GM19238 (cell line): ENCODE measurements around the gene FOXO3B.
"Not testable (repeated sequence)": the region's sequence is repeated elsewhere in the genome, so short reads cannot be mapped to it uniquely, and the experiment has no call there.

Experiments used
- DNase-seq: peaks from one replicate; pipeline ENCODE4 v3.0.0; 2011; ENCODE audit warnings: low spot score; ENCODE audit not compliant: insufficient read length

FOXO3B gene

DNA sequence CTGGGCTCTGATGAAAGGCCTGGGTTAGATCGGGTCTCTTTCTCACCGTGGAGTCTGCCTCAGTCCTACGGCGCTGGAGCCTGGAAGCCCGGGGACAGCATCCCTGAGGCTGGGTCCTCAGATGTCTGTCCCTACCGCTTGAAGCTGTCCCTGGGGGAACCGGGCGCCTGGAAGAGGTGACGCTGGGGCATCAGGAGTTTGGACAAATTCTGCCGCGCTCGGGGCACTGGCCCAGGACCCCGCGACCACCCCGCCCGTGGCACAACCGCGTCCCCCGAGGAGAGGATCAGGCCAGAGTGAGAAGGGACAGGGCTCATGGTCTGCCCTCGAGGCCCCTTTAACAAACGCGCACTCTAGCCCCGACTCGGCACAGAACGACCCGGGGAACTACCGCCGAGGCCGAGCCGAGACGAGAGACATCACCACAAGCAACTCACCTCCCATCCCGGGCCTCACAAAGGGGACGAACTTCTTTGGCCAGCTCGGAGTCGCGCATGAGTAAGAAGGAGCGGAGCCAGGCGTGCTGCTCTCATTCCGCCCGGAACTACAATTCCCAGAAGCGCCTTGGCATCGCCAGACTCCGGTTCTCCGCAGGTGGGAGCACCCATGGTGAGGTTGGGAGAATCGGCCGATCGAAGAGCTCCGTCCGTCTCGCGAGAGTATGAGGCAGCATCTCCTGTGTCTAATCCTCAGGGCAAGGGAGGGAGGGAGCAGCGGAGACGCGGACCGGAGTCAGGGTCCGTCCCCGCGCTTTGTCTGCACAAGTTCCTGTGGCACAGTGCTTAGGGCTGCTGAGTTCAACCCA, at the start of gene FOXO3B:
Gene FOXO3B (minus strand): TSS at position 548 of the 805 bp plus-strand sequence. CDS start 663 bp downstream, outside the sequence.
- DNase-seq, result peak; percentile 39

DNA sequence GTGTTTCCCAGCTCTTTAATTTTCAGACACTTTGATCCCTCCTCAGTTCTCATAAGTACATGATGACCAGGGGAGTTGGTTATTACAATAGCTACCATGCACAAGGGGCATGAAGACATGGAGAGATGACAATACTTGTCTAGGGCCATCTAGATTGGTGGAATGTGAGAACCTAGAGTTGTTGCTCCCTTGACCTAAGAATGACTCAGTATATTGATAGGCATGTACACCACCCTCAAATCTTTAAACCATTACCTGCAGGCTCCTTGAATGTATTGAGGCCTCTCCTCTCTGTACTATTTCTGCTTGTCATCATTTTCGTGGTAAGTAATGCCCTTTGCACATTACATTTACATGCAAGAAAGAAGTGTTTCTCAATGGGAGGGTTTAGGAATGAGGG, 41.4 kb upstream of the FOXO3B start:
- not testable (repeated sequence) for DNase-seq

DNA sequence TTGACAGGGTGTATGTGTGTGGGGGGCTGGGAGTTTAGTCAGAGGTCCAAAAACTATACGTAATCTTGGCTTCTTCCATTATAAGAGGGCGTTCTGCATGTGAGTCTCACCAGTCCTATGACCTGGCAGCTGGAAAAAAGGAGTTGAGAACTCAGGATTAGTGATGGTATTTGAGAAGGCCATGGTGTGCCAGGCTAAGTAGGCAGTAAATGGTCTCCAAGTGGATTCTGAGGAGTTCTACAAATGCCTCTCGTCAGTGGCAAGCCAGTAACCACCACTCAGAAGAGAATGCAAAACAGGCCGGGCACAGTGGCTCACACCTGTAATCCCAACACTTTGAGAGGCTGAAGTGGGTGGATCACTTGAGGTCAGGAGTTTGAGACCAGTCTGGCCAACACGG, 40.5 kb upstream of the FOXO3B start:
- not testable (repeated sequence) for DNase-seq

DNA sequence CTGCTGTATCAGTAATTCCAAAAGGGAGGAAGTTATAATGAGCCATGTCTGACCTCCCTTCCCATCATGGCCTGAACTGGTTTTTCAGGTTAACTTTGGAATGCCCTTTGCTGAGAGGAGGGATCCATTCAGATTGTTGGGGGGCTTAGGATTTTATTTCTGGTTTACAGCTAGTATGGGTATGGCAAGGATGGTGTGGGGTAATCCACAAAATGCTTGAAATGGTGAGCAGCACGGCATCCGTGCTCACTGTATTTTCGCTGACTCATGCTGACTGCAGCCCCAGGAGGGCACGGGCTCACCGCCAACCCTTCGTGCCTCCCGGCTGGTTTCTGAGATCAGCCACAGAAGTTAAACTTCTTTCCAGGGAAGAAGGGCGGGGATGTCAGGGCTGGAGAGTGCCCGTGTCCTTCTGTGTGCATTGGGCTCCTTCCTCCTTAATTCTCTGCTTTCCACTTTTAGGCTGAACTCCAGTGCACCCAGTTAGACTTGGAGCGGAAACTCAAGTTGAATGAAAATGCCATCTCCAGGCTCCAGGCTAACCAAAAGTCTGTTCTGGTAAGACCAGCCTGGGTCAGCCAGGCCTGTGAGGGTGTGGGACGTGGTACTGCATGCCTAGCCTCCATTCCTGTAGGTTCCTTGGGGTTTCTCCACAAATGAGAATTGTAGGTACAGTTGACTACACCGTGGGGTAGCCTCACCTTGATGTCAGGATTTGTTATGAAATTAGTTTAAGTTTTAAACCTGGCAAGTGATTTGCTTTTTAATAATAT, 39.8 kb upstream of the FOXO3B start:
- DNase-seq, result not testable (repeated sequence)

DNA sequence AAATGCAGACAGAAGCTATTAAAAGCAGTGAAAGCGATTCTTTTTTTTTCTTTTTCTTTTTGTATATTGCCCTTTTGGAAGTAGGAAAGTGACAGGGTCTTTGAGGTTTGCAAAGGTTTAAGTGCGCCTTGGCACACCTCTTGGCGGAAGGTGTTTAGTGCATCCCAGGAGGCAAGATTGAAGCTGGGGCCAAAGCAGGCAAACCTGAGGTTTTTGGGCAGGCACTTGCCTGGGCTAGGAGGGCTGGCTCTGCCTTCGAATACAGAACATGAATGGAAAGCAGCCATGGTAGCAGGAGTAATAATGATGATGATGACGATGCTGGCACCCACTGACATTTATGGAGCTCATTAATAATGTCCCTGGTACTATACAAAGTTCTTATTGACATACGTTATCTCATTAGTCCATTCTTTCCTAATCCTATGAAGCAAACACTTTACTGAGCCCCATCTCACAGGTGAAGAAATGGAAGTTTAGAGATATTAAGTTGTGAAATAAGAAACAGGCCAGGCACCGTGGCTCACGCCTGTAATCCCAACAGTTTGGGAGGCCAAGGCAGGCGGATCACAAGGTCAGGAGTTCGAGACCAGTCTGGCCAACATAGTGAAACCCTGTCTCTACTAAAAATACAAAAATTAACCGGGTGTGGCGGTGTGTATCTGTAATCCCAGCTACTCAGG, 37.5 kb upstream of the FOXO3B start:
- not testable (repeated sequence) for DNase-seq

DNA sequence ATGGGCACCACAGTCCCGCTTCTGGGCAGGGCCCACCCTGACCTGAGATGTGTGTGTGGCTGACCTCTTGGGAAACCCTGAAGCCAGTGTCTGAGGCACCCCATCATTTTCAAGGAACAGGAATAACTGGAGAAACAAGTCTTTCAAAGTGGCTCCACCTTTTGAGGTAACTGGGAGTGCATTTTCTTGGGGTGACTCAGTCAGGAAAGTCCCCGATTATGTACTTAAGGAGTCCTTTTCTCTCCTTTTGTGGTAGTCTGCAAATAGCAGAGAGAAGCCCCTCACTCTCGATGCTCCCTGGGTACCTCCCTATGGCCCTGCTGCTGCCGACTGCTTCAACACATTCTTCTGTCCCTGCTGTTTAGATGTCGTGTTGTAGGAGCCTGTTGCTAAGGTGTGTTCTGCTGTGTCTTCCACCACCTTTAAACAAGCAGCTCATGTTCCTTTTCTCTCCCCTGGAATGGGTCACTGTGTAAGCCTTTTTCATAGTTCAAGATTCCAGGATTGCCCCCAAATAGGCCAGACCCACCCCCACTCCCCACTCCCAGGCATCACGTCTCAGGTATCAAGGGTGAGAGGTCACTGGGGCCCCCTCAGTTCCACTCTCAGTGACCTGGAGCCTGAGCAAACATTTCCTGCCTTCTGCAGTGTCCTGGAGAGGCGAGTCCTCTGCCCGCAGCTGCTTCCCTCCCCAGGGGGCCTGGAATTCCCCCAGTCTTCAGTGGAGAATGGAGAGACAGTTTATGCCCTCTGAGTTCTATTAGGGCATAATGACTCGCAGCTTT, 36.7 kb upstream of the FOXO3B start:
- not testable (repeated sequence) for DNase-seq

DNA sequence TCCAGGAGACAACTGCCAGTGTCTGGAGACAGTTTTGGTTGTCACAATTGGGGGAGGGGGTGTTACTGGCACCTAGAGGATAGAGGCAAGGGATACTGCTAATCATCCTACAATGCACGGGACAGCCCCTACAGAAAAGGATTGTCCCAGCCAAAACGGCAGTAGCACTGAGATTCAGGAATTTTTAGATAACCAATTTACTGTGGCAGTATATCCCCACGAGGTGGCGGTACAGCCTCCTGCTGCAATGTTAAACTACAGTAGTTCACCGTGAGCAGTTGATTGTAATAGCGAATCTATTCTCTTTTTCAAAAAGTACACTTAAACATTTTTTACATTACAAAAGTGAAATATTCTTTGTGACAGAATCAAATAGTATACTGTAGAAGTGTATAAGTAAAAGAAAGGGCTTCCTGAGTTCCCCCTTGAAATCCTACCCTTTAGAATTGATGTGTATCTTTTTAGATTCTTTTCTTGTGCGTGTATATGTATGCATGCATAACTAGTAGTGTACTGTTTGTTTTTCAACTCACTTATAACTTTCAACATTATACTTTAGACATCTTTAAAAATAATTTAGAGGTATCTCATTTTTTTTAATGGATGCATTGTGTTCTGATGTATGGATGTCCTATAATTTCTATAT, 30.4 kb upstream of the FOXO3B start:
- DNase-seq, result not testable (repeated sequence)

DNA sequence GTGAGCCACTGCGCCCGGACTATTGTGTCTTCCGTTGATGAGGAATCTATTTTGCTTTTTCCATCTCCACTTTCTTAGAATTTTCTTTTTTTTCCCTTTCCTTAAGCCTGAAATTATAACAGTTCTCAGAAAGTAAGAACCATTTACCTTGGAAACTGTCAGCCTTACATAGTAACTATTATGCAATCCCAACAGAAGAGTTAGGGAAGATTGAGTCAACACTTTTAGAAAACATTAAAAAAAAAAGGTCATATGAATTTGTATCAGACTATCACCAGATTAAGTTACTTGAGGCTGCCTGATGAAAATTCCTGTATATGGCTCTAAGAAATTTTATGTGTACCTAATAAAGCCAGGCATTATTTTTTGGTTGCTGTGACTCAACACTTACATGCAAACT, 26.1 kb upstream of the FOXO3B start:
- not testable (repeated sequence) for DNase-seq

DNA sequence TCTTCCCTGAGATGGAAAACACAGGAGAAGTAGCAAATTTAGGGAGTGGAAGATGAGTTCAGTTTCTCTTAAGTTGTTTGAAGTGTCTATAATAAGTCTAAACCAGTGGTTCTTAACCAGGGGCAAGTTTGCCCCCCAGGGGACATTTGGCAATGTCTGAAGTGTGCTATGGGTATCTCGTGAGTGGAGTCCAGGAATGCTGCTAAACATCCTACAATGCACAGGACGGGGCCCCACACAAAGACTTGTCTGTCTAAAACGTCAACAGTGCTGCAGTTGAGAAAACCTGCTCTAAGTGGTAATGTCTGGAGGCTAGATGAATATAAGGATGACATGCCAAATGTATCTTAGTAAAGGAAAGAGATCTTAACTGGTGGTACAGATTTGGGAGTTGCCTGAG, 23.8 kb upstream of the FOXO3B start:
- not testable (repeated sequence) for DNase-seq

DNA sequence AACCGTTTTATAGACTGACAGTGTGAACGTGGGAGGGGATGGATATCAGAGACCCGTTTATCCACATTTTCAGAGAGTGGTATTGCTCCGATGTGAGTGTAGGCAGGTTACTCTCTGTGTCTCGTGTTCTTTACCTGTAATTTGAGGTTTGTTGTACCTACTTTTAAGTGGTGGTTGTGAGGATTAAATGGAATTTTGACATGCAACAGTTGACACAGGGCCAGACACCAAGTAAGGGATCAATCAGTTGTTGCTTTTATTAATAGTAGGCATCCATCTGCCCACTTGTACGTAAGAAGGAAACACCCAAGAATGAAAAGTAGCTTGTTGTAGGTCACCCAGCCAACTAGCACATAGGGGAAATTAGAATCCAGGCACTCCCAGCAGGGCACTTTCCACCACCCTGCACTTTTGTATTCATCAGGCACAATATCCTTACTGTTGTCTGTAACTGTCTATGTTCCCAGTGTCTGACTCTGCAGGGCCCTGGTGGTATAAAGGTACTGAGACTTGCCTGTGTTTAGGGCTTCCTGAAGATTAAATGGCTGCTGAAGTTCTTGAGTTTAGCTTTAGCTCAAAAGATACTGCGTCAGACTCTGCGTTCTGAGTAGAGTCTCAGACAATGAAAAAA, 16.5 kb upstream of the FOXO3B start:
- not testable (repeated sequence) for DNase-seq

DNA sequence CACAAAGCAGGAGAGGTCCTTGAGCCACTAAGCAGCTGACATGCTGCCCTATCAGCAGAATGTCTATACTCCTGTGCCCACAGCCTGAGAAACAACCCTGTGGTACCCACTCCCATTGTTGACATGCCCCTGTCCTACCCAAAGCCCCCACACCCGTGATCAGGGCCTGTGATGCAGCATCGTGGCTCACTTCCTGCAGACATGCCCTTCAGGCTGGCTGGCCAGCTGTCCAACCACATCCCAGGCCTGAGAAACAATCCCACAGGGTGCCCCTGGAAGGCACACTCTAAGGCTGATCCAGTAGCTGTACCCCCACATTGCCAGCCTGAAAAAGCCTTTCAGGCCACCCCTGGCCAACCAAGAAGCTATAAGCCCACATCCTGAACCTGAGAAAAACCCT, 13.0 kb upstream of the FOXO3B start:
- DNase-seq, result not testable (repeated sequence)

DNA sequence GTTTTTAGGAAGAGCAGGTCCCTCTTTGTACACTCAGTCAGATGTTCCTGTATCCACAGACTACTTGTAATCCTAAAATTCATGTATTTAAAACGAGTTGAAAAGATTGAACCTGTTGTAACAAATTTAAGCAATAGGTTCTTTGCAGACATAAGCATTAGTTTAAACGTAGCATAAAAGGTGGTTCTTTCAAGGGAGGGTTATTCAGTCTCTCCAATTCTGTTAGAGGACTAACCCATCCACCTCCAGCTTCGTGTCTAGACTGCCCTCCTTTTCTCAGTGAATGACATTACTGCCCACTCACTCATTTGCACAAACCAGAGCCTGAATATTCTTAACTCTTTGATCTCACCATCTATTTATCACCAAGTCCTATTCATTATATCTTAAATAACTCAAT, 554 bp upstream of the FOXO3B start:
- not testable (repeated sequence) for DNase-seq

DNA sequence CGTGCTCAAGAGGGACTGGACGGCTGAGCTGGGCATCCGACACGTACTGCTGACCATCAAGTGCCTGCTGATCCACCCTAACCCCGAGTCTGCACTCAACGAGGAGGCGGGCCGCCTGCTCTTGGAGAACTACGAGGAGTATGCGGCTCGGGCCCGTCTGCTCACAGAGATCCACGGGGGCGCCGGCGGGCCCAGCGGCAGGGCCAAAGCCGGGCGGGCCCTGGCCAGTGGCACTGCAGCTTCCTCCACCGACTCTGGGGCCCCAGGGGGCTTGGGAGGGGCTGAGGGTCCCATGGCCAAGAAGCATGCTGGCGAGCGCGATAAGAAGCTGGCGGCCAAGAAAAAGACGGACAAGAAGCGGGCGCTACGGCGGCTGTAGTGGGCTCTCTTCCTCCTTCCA, 4.7 kb downstream of the FOXO3B start:
- not testable (repeated sequence) for DNase-seq

DNA sequence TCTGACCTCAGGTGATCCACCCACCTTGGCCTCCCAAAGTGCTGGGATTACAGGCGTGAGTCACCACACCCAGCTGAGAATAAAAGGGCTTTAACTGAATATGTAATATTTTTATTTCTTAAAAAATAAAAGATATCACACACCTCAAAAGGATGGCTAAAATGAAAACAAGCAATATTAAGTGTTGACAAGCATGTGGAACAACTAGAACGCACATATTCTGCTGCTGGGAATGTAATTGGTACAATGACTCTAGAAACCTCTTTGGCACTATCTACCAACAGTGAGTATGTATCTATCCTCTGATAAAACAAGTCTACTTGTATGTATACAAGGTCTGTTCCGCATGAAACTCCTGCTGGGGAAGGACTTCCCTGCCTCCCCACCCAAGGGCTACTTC, 5.2 kb downstream of the FOXO3B start:
- not testable (repeated sequence) for DNase-seq

DNA sequence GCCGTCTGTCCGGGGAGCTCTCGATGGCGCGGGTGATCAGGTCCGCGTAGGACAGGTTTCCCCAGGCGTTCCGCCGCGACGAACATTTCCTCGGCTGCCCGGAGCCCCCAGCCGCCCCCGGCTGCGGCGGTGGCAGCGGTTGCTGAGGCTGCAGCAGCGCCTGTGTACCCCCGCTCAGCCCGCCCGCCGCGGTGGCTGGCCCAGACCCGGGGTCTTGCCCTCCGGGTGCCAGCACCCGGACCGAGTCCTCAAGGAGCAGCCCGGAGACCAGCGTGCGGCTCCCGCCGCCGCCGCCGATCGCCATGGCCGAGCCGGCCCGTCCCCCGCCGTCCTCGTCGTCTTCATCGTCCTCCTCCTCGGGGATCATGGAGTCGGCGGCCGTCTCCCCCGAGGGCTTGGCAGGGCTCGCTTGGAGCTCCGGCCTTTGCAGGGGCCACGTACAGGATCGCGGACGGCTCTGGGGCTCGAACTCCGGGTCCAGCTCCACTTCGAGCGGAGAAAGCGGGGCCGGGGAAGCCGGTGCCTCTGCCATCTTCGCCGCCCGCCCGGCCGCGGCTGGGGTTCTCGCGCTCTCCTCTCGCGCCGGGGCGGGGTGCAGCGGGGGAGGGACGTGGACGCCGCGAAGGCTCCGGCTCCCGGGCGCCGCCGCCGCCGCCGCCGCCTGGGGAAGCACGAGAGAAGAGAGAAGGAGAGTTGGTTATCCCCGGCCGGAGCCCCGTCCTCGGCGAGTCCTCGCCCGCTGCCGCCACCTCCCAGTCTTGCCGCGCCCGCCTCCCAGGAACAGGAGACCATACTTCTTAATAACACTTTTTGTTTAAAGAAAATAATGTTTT, 9.5 kb downstream of the FOXO3B start:
- DNase-seq, result not testable (repeated sequence)

DNA sequence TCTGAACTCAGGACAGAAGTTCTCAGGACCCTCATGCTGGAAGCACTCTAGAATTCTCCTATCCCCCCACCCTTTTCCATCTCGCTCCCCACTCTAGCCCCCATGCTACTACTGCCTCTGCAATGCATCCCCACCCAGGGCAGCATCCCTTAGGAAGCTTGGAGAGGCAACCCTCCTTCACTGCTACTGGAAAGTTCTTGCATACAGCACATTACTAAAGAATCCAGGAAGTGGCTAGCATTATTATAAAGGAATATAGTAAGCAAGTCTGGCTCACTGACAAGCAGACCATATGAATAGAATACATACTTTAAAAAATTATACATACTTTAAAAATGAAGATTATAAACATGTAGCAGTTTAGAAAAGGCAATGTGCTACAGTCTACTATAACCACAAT, 13.5 kb downstream of the FOXO3B start:
- not testable (repeated sequence) for DNase-seq

DNA sequence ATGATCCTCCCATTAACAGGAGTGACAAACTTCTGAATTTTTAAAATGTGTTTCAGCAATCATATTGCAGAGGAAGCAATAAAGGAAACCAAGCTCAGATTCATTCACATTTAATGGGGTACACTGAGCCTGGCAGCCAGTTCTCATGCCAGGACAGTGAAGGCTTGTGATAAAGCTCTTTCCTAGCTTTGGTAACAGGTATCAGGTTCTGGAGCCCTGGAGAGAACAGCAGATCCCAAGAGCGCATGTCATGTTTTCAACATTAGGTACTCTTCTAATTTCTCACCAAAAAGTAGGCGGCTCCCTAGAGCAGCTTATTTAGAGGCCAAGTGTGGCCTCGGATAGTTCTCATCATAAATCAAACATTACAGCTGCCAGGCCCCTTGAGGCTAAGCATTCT, 14.6 kb downstream of the FOXO3B start:
- DNase-seq, result not testable (repeated sequence)

DNA sequence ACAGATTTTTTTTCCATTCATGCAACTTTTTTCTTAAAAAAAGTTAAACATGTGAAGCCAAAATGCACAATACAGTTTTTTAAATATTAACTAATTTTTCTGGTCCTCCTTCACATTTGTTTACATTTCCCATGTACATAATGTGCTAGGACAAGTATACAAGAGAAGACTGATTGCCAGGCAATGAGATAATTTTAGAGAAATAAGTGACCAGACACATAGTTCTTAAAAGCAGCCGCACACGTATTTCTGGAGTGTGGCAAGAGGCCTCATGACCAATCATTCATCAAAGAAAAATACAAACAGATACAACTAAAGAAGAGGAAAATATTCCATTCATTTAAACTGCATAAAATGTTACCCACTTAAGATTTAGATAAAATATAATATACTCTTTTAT, 15.8 kb downstream of the FOXO3B start:
- not testable (repeated sequence) for DNase-seq
